HG02943 (cell line): ENCODE results near the gene RNF217.

Experiments
- ATAC-seq: cut with Tn5 transposase; IDR thresholded peaks from one replicate; pipeline ENCODE4 v1.9.1; 2021; ENCODE audit warnings: mild to moderate bottlenecking, low read depth, moderate library complexity; ENCODE audit not compliant: unreplicated experiment

RNF217 gene

DNA sequence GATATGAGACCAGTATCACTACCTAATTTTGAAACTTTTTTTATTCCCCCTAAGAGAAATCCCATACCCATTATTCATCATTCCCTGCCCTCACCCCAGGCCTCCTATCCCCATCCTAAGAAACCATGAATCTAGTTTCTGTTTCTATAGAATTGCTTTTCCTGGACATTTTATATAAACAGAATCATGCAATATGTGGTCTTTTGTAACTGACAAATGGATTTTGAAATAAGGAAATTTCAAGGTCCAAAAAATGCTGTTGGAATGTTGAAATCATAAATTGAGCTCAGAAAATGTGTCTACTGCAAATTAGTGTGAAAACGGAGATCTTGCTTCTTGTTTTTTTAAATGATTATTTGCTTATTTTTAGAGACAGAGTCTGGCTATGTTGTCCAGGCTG, 25.1 kb downstream of the RNF217 start:
- ATAC-seq, result no peak

DNA sequence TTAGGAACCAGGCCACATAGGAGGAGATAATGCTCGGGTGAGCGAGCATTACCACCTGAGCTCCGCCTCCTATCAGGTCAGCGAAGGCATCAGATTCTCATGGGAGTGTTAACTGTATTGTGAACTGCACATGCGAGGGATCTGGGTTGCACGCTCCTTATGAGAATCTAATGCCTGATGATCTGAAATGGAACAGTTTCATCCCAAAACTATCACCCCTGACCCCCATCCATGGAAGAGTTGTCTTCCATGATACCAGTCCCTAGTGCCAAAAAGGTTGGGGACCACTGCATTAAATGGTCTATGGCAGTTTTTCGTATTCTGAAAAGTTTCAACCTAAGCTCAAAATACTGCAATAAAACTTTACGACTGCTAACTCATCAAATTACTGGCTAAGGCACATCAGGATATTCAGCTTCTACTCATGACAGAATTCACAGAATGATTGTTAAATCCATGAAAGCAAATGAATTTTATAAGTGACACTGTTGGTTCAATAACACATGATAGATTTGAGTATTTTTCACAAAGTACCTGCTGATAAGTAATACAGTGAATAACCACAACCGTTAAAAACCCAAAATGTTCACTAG, 25.9 kb downstream of the RNF217 start:
- no peak for ATAC-seq

DNA sequence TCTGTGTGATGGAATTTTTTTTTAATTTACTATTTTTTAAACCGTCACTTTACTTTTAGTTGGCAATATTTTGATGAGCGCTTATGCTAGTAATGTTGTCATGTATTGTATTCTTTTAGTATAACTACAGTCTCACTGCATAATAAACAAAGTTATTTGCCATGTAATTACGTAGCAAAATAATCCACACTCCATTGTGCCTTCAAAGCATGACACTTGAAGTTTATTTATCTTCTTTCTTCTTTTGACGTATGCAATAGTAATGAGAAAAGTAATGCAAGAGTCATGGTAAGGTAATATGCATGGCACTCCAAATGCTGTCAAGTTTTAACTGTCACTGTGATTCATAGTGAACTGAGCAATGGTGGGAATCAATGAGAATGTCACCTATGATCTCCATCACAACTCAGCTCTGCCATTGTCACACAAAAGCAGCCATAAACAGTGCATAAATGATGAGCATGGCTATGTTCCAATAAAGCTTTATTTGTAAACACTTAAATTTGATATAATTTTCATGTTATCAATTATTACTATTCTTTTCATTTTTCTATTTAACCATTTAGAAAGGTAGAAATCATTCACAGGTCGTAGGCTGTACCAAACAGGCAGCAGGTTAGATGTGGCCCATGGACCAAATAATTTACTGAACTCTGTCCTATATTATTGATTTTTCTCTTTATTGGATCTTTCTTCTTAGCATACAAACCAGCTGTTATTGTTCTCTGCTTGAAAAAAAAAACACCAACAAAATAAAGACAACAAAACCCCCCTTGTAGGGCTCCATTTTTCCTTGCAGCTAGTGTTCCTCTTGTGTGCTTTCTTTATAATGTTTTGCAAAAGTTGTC, 27.1 kb downstream of the RNF217 start:
- no peak for ATAC-seq

DNA sequence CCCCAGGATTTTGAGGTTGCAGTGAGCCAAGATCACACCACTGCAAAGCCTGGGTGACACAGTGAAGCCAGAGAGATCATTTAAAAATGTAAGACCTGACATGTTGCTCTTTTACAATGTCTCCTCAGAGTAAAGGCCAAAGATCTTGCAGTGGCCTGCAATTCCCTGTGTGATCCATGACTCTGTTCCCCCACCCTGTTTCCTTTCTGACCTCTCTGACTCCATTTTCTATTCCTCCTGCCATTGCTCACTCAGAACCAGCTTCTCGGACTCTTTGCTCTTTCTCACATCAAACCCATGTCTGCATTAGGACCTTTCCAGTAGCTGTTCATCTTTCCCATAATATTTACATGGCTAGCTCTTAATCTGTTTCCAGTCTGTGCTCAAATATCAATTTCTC, 28.8 kb downstream of the RNF217 start:
- ATAC-seq, result no peak

DNA sequence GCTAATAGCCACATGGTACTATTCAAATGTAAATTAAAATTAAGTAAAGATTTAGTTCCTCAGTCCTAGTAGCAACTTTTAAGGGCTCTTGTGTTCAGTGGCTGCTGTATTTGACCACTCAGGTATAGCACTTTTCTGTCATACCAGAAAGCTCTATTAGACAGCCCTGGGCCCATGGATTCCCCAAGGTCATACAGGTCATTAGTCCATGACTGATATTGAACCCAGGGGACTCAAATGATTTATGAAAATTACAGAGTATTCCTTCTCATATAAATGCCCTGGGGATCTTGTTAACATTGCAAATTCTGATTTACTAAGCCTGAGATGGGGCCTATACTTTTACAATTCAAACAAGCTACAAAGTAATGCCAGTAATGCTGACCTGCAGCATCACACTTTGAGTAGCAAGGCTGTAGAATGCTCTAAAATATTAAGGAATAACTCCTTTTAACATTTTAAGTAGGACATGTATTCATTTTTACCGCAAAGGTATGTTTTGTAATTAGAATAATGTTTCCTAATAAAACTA, 29.6 kb downstream of the RNF217 start:
- no peak for ATAC-seq

DNA sequence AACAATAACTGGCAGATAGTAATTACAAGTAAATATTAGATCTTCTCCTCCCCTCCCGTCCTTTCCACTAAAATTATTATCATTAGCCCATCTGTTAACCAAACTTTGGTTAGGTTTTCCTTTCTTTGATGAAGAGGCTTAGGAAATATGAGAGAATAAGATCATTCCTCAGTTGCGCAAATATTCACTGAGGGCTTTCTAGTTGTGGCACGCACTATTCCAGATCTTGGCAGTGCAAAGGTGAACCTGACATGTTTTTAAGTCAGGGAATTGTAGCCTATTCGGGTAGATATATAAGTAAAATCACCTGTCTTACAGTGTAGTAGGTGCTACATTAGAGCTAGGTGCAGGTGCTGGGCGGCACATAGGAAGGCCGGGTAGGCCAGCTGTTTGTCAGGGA, 31.1 kb downstream of the RNF217 start:
- no peak for ATAC-seq

DNA sequence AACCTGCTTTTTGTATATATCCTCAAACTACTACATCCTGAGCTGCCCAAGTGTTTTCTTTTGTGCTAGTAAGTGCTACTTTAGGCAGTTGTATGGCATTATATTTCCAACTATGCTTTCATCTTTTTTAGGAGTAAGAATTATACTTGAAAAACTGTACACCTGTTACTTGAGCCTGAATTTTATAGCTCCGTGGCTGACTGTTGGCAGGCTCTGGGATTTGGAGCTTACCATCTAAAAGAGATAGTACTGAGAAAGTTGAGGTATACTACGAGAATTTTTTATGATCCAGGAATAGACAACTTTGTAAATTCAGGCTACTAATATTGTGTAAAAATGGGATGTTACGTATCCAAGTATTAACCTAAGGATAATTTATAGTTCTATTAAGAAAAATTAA, 32.4 kb downstream of the RNF217 start:
- ATAC-seq, result no peak

DNA sequence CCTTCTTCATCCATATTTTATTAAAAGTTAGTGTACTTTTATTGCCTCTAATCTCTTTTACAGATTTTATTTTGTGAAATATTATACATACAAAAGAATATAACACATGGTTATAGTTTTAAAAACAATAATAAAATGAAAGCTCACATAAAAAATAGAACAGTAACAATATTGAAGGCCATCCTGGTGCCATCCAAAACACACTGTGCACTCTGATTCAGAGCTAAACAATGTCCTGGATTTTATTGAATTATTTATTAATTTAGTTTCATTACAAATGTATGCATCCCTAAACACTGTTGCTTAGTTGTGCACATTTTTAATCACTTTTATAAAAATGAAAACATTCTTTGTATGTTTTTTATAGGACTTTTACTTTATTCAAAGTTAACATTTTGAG, 32.9 kb downstream of the RNF217 start:
- no peak for ATAC-seq

DNA sequence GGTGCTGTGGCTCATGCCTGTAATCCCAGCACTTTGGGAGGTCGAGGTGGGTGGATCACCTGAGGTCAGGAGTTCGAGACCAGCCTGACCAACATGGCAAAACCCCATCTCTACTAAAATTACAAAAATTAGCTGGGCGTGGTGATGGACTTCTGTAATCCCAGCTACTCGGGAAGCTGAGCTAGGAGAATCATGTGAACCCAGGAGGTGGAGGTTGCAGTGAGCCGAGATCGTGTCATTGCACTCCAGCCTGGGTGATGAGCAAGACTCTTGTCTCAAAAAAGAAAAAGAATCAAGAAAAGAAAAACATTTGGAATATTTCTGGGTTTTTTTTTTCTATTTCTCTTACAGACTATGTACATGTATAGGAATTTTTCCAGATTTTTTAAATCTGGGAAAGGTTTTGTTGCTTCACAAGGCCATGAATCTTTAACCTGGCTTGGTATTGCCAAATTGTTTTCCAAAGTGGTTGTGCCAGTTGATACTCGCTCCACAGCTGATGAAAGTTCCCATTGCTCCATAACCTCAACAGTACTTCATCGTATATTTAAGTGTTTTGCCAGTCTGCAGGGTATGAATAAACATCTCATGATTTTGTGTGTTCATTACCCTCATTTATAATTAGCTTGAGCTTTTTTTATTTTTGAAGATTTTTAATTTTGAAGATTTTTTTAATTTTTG, 33.5 kb downstream of the RNF217 start:
- ATAC-seq, result no peak

DNA sequence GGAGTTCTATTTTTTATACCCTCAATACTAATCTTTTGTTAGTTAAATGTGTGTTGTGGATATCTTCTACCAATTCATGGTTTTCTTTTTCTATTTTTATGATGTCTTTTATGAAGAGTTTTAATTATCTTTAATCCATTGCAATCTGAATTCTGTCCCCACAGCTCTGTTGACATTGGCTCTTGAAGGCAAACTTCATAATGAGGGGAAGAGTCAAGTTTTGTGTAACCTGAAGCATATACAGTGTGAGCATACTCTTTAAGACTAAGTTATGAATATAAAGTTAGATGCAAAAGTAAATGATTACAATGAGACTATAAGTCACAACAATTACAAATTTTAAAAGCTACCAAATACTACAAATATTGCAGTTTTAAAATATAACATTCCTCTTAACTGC, 34.2 kb downstream of the RNF217 start:
- no peak for ATAC-seq

DNA sequence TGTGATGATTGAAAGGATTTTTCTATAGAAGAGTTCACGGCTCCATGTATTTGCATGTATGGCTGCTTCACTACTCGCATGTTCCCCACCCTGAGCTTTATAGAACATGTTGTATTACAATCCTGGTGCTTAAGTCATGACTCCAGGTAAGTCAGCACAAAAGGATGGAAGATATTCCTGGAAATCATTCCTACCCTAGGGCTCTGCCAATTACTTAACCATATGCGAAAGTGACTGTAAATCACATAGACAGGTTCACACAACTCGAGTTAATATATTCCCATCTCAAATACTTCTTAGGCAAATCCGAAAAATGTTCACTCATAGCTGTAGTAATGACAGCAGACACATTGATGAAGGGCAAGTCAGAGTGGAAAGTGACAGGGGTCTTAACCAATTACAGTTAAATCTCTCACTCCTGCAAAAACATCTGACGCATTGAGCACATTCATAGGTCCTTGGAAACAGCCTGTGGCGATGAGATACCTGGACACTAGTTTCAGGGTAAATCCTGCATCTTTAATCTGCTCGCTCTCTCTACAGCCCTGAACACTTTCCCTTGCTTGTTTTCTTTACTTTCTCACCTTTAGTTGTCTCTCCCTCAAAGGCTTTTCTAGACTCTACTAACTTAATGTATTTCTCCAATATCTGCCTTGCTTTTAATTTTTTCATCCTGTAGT, 35.1 kb downstream of the RNF217 start:
- ATAC-seq, result no peak

DNA sequence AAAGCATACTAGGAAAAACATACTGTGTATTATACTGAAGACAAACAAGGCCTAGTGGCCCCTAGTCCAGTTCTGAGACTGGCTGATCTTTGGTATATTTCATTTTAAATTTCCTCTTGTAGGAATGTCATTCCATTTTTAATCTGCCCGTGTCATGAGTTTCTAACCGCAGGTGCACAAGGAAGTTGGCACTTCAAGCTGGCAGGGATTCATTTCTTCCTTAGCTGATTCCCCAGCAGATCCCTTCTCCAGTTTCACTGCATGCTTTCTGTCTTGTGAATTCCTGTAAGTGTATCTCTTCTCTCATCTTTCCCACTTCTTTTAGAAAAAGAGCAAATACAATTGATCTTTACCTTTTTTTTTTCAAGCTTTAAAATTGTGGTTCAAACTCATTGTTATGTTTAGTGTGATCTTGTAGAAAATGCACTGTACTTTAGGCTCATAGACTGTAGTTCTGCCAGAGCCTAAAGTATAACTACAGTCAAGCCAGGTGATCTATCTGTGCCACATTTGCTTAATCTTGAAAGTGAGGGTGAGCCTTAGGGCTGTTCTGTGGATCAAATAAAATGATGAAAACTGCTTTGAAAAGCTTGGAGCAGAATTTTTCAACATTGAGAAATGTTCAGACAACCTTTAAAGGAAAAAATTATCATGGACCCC, 37.0 kb downstream of the RNF217 start:
- no peak for ATAC-seq

DNA sequence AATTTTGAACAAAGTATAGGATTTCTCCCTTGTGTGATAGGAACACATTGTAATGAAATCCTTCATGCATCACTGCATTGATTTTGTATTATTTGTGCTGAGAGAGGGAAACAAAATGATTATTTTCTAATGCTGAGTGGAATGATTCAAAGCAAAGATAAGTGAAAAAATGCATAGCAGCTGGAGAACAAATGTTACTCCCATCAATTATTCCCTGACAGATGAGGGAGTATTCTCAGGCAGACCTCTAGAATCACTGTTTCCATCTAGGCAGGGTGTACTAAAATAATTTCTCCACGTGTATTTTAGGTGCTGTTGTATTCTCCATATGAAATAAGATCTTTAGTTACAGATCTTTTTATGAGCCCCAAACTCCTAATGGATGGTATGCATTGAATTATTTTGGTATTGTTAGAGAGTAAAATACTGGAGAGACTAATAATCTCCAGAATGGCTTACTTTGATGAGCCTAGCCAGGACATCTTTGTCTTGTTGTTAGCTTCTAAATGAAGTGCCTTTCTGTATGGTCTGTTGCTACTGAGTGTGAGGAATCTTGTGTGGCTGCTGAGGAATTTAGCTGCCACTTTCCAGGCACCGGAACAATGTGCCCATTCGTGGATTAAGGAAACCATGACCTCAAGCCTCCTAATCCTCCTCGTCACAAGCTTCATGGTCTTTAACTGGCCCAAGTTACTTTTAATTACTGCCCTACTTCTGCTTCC, 39.6 kb downstream of the RNF217 start:
- no peak for ATAC-seq

DNA sequence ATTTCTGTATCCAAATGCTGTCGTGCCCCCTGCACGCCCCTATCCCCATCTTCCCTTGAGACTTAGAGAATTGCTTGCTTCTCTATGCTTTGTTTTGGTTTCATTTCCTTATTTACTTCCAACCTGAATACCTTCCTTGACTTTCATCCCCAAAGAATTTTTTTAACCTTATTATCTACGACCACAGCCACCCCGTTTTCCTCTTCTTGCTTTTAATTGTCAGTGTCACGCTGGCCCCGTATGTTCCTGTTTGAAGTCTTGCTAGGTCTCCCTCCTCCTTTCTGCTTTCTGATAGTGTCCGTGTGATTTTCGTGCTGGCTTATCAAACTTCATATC, 40.1 kb downstream of the RNF217 start:
- no peak for ATAC-seq

DNA sequence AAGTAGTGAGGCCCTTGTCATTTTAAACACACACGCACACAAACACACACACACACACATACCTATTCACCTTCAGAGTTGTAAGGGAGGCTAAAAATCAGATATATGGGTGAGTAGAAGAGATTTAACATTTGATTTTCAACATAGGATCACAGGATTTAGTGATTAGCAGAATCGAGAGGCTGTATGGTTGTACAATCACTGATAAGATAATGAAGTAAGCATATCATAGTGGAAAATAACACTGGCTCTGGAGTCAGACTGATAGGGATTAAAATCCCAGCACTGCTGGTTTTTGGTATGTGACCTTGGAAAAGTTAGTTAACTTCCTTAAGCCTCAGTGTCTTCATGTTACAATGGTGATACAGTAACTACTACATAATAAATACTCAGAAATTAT, 40.8 kb downstream of the RNF217 start:
- no peak for ATAC-seq

DNA sequence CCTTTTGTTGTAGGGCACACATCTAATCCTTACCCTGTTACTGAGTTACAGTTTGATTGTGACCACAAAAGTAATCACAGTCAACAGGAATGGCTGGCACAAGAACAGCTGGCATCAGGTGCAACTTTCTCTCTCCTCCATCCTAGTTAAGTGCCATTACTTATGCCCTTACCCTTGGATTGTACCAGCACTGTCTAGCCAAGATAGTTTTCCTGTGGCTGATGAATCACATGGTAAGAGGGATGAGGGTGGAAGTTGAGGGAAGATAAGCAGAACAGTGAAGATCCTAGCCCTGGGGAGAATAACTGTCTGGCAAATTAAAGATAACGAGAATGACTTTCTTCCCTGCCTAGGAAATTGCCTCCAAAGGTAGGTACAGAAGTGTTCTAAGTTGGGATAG, 42.0 kb downstream of the RNF217 start:
- no peak for ATAC-seq

DNA sequence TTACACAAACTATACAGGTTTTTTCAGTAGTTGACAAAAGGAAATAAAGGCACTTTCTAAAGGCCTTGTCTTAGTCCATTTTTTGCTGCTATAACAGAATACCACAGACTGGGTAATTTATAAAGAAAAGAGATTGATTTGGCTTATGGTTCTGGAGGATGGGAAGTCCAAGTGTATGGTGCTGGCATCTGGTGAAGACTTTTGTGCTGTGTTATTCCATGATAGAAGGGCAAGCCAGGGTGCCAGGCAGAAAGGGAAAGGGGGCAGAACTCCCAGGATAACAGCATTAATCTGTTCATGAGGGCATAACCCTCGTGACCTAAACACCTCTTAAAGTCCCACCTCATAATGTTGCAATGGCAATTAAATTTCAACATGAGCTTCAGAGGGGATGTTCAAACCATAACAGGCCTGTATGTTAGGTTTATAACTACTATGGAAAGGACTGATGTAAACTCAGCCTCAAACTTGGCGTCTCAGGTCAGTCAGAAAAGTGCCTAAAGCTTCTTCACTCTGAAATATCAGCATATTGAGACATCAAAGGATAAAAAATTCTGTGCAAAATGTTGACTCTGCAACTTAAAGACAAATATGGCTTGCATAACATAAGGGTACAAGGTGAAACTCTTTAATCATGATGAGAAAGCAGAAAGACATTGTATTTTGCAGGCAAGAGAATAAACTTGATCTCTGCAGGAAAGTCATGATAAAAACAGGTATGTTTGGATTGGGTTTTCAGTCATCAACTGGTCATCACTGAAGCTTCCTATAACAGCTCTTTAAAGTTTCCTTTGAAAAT, 42.8 kb downstream of the RNF217 start:
- ATAC-seq, result no peak

DNA sequence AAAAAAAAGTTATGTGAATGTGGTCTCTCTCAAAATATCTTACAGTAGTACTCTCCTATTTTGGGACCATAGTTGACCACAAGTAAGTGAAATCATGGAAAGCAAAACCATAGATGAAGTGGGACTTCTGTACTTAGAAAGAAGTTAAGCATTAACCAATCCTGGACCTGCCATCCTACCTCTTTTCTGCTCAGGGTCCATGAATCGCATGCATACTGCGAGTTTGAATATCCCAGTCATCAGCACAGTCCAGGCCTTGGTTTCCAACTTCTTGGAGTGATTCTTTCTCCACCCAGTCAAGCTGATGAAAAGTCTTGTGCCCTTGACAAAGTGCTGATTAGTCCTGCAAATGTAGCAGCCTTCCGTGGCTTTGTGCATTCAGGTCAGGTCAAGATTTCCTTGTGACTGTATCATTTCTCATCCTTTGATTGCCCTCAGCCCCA, 46.0 kb downstream of the RNF217 start:
- ATAC-seq, result no peak

DNA sequence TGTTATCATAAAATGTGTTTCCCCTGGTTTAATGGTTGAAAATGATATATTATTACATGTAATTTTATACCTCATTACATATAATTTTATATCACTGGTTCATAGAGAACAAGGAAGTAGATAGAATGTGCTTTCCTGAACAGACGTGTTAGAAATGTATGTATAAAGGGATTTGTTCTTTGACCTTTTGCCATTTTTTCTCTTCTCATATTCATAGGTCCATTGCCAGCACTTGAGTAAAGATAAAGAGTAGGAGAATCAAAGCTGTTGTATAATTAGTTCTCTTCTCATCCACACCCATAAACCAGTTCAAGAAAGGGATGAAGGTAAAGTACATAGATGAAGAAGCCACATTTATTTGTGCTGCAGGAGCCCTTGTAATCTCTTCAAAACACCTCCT, 46.7 kb downstream of the RNF217 start:
- ATAC-seq, result no peak
